WTC11 (cell line): ENCODE results near the gene STK32A. TPM values are rescaled to one million over a fixed set of nuclear protein-coding genes. Genes with fewer than 3 reads are reported as not detected.
A peak's percentile ranks its signal among the peaks of the same experiment; 100 is the strongest.

ENCODE experiments used
- ATF1 ChIP-seq: sonication (generic); formaldehyde crosslinking; IDR thresholded peaks from 2 replicates; pipeline ENCODE4 v1.8.1; 2023; ENCODE audit warnings: mild to moderate bottlenecking, moderate library complexity, missing genetic modification reagents
- CREM ChIP-seq: sonication (generic); formaldehyde crosslinking; IDR thresholded peaks from 2 replicates; pipeline ENCODE4 v1.8.1; 2022; ENCODE audit warnings: mild to moderate bottlenecking, missing genetic modification reagents, moderate library complexity
- ESRRA ChIP-seq: sonication (generic); formaldehyde crosslinking; IDR thresholded peaks from 2 replicates; pipeline ENCODE4 v1.8.1; 2022; ENCODE audit warnings: mild to moderate bottlenecking, missing genetic modification reagents, borderline replicate concordance
- FOXJ3 ChIP-seq: sonication (generic); formaldehyde crosslinking; IDR thresholded peaks from 2 replicates; pipeline ENCODE4 v1.9.0; 2021; ENCODE audit warnings: missing genetic modification reagents, mild to moderate bottlenecking, borderline replicate concordance
- FOXP1 ChIP-seq: sonication (generic); formaldehyde crosslinking; IDR thresholded peaks from 2 replicates; pipeline ENCODE4 v1.8.0; 2022; ENCODE audit warnings: missing genetic modification reagents, mild to moderate bottlenecking, moderate library complexity, borderline replicate concordance
- MYBL2 ChIP-seq: sonication (generic); formaldehyde crosslinking; IDR thresholded peaks from 2 replicates; pipeline ENCODE4 v1.8.1; 2023; ENCODE audit warnings: mild to moderate bottlenecking, moderate library complexity, missing genetic modification reagents
- NFYB ChIP-seq: sonication (generic); formaldehyde crosslinking; conservative IDR thresholded peaks from 2 replicates; pipeline ENCODE4 v1.8.0; 2022; ENCODE audit warnings: low read depth, missing genetic modification reagents
- OVOL2 ChIP-seq: fragments of 250-450 bp; sonication (Bioruptor Pico); IDR thresholded peaks from 2 replicates; pipeline ENCODE4 v1.9.0; 2021; ENCODE audit warnings: mild to moderate bottlenecking, borderline replicate concordance
- SMAD3 ChIP-seq: sonication (generic); formaldehyde crosslinking; IDR thresholded peaks from 2 replicates; pipeline ENCODE4 v1.8.0; 2022; ENCODE audit warnings: missing genetic modification reagents, mild to moderate bottlenecking, borderline replicate concordance
- SMAD4 ChIP-seq: sonication (generic); formaldehyde crosslinking; IDR thresholded peaks from 2 replicates; pipeline ENCODE4 v1.8.0; 2022; ENCODE audit warnings: mild to moderate bottlenecking, missing genetic modification reagents
- SOX15 ChIP-seq: fragments of 250-450 bp; sonication (Bioruptor Pico); IDR thresholded peaks from 2 replicates; pipeline ENCODE4 v1.9.0; 2021; ENCODE audit warnings: mild to moderate bottlenecking
- SP1 ChIP-seq: sonication (generic); formaldehyde crosslinking; conservative IDR thresholded peaks from 2 replicates; pipeline ENCODE4 v1.8.1; 2022; ENCODE audit warnings: missing genetic modification reagents
- TEAD1 ChIP-seq: sonication (generic); formaldehyde crosslinking; IDR thresholded peaks from 2 replicates; pipeline ENCODE4 v1.8.0; 2022; ENCODE audit warnings: mild to moderate bottlenecking, missing genetic modification reagents
- TP53 ChIP-seq: sonication (generic); formaldehyde crosslinking; IDR thresholded peaks from 2 replicates; pipeline ENCODE4 v1.8.1; 2023; ENCODE audit warnings: mild to moderate bottlenecking, missing genetic modification reagents
- ZNF121 ChIP-seq: sonication (generic); formaldehyde crosslinking; IDR thresholded peaks from 2 replicates; pipeline ENCODE4 v1.8.0; 2023; ENCODE audit warnings: missing genetic modification reagents
- ZNF138 ChIP-seq: sonication (generic); formaldehyde crosslinking; conservative IDR thresholded peaks from 2 replicates; pipeline ENCODE4 v1.8.1; 2022; ENCODE audit warnings: mild to moderate bottlenecking, moderate library complexity, missing genetic modification reagents
- ZNF317 ChIP-seq: sonication (generic); formaldehyde crosslinking; IDR thresholded peaks from 2 replicates; pipeline ENCODE4 v1.8.1; 2023; ENCODE audit warnings: low read depth, mild to moderate bottlenecking, moderate library complexity, missing genetic modification reagents, borderline replicate concordance
- ZNF423 ChIP-seq: fragments of 250-450 bp; sonication (Bioruptor Pico); IDR thresholded peaks from 2 replicates; pipeline ENCODE4 v2.1.2; 2022; ENCODE audit warnings: mild to moderate bottlenecking, moderate library complexity
- total RNA-seq: library from RNA; stranded (reverse); gene quantifications from 3 replicates; pipeline ENCODE4 v1.2.3, GENCODE V29; 2021
- TF ChIP-seq, protein P1 (sequence below): sonication (generic); formaldehyde crosslinking; IDR thresholded peaks from 2 replicates; pipeline ENCODE4 v1.8.0; 2023; ENCODE audit warnings: missing genetic modification reagents, mild to moderate bottlenecking, borderline replicate concordance
- TF ChIP-seq, protein P2 (sequence below): sonication (generic); formaldehyde crosslinking; IDR thresholded peaks from 2 replicates; pipeline ENCODE4 v1.8.1; 2023; ENCODE audit warnings: mild to moderate bottlenecking, missing genetic modification reagents
- TF ChIP-seq, protein P3 (sequence below): fragments of 250-450 bp; sonication (Bioruptor Pico); IDR thresholded peaks from 2 replicates; pipeline ENCODE4 v1.9.0; 2021; ENCODE audit warnings: mild to moderate bottlenecking
- TF ChIP-seq, protein P4 (sequence below): sonication (generic); formaldehyde crosslinking; IDR thresholded peaks from 2 replicates; pipeline ENCODE4 v1.8.0; 2023; ENCODE audit warnings: mild to moderate bottlenecking, missing genetic modification reagents
- TF ChIP-seq, protein P5 (sequence below): sonication (generic); formaldehyde crosslinking; IDR thresholded peaks from 2 replicates; pipeline ENCODE4 v1.8.1; 2023; ENCODE audit warnings: mild to moderate bottlenecking, moderate library complexity, missing genetic modification reagents

Gene STK32A
- total RNA-seq, 1 experiment from 2014 or later: 1.7 TPM

DNA sequence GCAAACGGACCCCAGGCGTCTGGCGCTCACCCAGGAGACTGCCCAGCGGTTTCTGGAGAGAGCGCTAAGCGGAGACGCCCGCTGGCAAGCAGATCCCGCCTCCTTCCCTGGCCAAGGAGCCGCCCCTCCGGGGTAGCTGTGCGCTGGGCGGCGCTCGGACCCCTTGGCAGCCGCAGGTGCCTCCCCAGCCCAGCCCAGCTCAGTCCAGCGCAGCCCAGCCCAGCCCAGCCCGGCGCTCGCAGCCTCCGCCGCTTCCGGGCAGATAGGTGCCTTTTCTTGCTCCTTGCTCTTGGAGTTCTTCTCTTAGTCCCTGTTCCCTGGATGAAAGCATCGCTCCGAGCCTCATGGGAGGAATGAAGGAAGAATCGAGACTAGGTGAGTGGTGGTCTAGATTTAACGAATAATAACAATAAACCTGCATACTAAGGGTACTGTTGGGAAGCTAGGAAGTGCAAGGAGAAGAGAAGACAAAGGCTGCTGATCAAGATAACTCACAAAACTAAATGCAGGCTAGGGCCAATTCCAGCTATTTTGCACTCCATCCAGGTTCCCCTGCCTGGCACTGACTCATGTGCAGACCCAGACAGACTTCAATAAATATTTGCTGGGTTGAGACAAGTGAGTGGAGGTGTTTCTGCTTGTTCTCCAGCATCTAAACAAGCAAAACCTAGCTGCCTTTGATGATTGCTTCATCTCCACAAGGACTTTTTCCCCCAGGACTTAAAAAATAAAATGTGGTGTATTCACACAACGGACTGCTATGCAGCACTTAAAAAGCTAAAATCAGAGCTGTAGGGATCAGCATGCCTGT lies at the start of gene STK32A (continued):
- TF ChIP-seq, protein P1, sequence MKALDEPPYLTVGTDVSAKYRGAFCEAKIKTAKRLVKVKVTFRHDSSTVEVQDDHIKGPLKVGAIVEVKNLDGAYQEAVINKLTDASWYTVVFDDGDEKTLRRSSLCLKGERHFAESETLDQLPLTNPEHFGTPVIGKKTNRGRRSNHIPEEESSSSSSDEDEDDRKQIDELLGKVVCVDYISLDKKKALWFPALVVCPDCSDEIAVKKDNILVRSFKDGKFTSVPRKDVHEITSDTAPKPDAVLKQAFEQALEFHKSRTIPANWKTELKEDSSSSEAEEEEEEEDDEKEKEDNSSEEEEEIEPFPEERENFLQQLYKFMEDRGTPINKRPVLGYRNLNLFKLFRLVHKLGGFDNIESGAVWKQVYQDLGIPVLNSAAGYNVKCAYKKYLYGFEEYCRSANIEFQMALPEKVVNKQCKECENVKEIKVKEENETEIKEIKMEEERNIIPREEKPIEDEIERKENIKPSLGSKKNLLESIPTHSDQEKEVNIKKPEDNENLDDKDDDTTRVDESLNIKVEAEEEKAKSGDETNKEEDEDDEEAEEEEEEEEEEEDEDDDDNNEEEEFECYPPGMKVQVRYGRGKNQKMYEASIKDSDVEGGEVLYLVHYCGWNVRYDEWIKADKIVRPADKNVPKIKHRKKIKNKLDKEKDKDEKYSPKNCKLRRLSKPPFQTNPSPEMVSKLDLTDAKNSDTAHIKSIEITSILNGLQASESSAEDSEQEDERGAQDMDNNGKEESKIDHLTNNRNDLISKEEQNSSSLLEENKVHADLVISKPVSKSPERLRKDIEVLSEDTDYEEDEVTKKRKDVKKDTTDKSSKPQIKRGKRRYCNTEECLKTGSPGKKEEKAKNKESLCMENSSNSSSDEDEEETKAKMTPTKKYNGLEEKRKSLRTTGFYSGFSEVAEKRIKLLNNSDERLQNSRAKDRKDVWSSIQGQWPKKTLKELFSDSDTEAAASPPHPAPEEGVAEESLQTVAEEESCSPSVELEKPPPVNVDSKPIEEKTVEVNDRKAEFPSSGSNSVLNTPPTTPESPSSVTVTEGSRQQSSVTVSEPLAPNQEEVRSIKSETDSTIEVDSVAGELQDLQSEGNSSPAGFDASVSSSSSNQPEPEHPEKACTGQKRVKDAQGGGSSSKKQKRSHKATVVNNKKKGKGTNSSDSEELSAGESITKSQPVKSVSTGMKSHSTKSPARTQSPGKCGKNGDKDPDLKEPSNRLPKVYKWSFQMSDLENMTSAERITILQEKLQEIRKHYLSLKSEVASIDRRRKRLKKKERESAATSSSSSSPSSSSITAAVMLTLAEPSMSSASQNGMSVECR (CRISPR knock-in tag): no peak
- TF ChIP-seq OVOL2 (CRISPR knock-in tag) (no peak), ZNF138 (peak; percentile 57; the same call in 1 of the 2 replicates), SMAD3 (CRISPR knock-in tag) (no peak), ZNF423 (peak; percentile 90; the same call in 1 of the 2 replicates), TEAD1 (CRISPR knock-in tag) (no peak), ZNF121 (CRISPR knock-in tag) (no peak), CREM (peak; percentile 39; the same call in 1 of the 2 replicates), TP53 (CRISPR knock-in tag) (no peak), FOXP1 (CRISPR knock-in tag) (no peak), NFYB (no peak), SP1 (CRISPR knock-in tag) (peak; percentile 75), ATF1 (CRISPR knock-in tag) (no peak), SMAD4 (CRISPR knock-in tag) (no peak), SOX15 (no peak), MYBL2 (CRISPR knock-in tag) (no peak), ZNF317 (CRISPR knock-in tag) (no peak), ESRRA (no peak), FOXJ3 (CRISPR knock-in tag) (no peak)
- TF ChIP-seq, protein P2, sequence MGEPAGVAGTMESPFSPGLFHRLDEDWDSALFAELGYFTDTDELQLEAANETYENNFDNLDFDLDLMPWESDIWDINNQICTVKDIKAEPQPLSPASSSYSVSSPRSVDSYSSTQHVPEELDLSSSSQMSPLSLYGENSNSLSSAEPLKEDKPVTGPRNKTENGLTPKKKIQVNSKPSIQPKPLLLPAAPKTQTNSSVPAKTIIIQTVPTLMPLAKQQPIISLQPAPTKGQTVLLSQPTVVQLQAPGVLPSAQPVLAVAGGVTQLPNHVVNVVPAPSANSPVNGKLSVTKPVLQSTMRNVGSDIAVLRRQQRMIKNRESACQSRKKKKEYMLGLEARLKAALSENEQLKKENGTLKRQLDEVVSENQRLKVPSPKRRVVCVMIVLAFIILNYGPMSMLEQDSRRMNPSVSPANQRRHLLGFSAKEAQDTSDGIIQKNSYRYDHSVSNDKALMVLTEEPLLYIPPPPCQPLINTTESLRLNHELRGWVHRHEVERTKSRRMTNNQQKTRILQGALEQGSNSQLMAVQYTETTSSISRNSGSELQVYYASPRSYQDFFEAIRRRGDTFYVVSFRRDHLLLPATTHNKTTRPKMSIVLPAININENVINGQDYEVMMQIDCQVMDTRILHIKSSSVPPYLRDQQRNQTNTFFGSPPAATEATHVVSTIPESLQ: no peak
- TF ChIP-seq, protein P3, sequence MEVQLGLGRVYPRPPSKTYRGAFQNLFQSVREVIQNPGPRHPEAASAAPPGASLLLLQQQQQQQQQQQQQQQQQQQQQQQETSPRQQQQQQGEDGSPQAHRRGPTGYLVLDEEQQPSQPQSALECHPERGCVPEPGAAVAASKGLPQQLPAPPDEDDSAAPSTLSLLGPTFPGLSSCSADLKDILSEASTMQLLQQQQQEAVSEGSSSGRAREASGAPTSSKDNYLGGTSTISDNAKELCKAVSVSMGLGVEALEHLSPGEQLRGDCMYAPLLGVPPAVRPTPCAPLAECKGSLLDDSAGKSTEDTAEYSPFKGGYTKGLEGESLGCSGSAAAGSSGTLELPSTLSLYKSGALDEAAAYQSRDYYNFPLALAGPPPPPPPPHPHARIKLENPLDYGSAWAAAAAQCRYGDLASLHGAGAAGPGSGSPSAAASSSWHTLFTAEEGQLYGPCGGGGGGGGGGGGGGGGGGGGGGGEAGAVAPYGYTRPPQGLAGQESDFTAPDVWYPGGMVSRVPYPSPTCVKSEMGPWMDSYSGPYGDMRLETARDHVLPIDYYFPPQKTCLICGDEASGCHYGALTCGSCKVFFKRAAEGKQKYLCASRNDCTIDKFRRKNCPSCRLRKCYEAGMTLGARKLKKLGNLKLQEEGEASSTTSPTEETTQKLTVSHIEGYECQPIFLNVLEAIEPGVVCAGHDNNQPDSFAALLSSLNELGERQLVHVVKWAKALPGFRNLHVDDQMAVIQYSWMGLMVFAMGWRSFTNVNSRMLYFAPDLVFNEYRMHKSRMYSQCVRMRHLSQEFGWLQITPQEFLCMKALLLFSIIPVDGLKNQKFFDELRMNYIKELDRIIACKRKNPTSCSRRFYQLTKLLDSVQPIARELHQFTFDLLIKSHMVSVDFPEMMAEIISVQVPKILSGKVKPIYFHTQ (CRISPR knock-in tag): no peak
- TF ChIP-seq, protein P4, sequence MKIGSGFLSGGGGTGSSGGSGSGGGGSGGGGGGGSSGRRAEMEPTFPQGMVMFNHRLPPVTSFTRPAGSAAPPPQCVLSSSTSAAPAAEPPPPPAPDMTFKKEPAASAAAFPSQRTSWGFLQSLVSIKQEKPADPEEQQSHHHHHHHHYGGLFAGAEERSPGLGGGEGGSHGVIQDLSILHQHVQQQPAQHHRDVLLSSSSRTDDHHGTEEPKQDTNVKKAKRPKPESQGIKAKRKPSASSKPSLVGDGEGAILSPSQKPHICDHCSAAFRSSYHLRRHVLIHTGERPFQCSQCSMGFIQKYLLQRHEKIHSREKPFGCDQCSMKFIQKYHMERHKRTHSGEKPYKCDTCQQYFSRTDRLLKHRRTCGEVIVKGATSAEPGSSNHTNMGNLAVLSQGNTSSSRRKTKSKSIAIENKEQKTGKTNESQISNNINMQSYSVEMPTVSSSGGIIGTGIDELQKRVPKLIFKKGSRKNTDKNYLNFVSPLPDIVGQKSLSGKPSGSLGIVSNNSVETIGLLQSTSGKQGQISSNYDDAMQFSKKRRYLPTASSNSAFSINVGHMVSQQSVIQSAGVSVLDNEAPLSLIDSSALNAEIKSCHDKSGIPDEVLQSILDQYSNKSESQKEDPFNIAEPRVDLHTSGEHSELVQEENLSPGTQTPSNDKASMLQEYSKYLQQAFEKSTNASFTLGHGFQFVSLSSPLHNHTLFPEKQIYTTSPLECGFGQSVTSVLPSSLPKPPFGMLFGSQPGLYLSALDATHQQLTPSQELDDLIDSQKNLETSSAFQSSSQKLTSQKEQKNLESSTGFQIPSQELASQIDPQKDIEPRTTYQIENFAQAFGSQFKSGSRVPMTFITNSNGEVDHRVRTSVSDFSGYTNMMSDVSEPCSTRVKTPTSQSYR (CRISPR knock-in tag): no peak
- TF ChIP-seq, protein P5, sequence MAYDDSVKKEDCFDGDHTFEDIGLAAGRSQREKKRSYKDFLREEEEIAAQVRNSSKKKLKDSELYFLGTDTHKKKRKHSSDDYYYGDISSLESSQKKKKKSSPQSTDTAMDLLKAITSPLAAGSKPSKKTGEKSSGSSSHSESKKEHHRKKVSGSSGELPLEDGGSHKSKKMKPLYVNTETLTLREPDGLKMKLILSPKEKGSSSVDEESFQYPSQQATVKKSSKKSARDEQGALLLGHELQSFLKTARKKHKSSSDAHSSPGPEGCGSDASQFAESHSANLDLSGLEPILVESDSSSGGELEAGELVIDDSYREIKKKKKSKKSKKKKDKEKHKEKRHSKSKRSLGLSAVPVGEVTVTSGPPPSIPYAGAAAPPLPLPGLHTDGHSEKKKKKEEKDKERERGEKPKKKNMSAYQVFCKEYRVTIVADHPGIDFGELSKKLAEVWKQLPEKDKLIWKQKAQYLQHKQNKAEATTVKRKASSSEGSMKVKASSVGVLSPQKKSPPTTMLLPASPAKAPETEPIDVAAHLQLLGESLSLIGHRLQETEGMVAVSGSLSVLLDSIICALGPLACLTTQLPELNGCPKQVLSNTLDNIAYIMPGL (CRISPR knock-in tag): peak; percentile 74; the same call in 1 of the 2 replicates
